CD4-positive, alpha-beta T cell (primary cell): ENCODE data around the gene EMX1. TPM values are rescaled to one million over a fixed set of nuclear protein-coding genes. Genes with fewer than 3 reads are reported as not detected.

ENCODE experiments used
- ATAC-seq: fragments of 200-7000 bp; cut with Tn5 transposase; one replicate; pipeline ENCODE4 v1.10.0; 2022; ENCODE audit warnings: mild to moderate bottlenecking; ENCODE audit not compliant: poor library complexity
- CTCF ChIA-PET: fragments of 350-600 bp; sonication (Branson Sonifier 250); formaldehyde crosslinking; loops from one replicate; lab custom pipeline; 2021; ENCODE audit warnings: antibody characterized with exemption, inconsistent platforms; lab: Charles Lee
- POLR2A ChIA-PET: fragments of 350-600 bp; sonication (Branson Sonifier 250); formaldehyde crosslinking; loops from one replicate; lab custom pipeline; 2021; ENCODE audit warnings: antibody characterized with exemption, inconsistent platforms; lab: Charles Lee
- DNase-seq, 14 experiments: peaks; one replicate each; pipeline ENCODE4 v3.0.0-alpha.2; 2013 to 2020; ENCODE audit warnings: mixed read lengths in 2 of 14
- H3K27ac ChIP-seq, 2 donors: one replicate each; pipeline versions ENCODE4 v1.5.1 to v1.7.0; 2013; ENCODE audit warnings: low read length in 2 of 2, low read depth in 1 of 2, mild to moderate bottlenecking in 1 of 2
- H3K27me3 ChIP-seq, 2 experiments: 1 replicate in 1 of 2; 2 replicates in 1 of 2; pipeline versions ENCODE4 v1.6.1 to v1.7.0; 2013; ENCODE audit warnings: low read length in 2 of 2, control low read depth in 1 of 2, mild to moderate bottlenecking in 1 of 2, moderate library complexity in 1 of 2; ENCODE audit not compliant: insufficient read depth in 2 of 2, control insufficient read depth in 1 of 2
- H3K36me3 ChIP-seq: one replicate; pipeline ENCODE4 v1.6.1; 2013; ENCODE audit warnings: low read length, control low read depth; ENCODE audit not compliant: insufficient read depth
- H3K4me1 ChIP-seq: one replicate; pipeline ENCODE4 v1.6.1; 2013; ENCODE audit warnings: low read length, control low read depth; ENCODE audit not compliant: insufficient read depth
- H3K4me3 ChIP-seq: one replicate; pipeline ENCODE4 v1.5.1; 2013; ENCODE audit warnings: mild to moderate bottlenecking, low read length, moderate library complexity
- H3K9me3 ChIP-seq, 2 experiments: 1 replicate in 1 of 2; 2 replicates in 1 of 2; pipeline versions ENCODE4 v1.6.1 to v1.7.0; 2013; ENCODE audit warnings: low read length in 2 of 2, mild to moderate bottlenecking in 2 of 2, control low read depth in 1 of 2, moderate library complexity in 1 of 2; ENCODE audit not compliant: control insufficient read depth in 1 of 2, insufficient read depth in 1 of 2
- H3K27ac Mint-ChIP-seq: one replicate; pipeline ENCODE4 v1.8.0; 2020; ENCODE audit warnings: mixed read lengths
- H3K27me3 Mint-ChIP-seq: one replicate; pipeline ENCODE4 v1.8.0; 2021; ENCODE audit warnings: mixed read lengths
- H3K36me3 Mint-ChIP-seq: one replicate; pipeline ENCODE4 v1.8.0; 2021; ENCODE audit warnings: low read depth, mixed read lengths
- H3K4me1 Mint-ChIP-seq: one replicate; pipeline ENCODE4 v1.8.0; 2021; ENCODE audit warnings: low read depth, mixed read lengths
- H3K4me3 Mint-ChIP-seq: one replicate; pipeline ENCODE4 v1.8.0; 2020; ENCODE audit warnings: mild to moderate bottlenecking, mixed read lengths
- H3K9me3 Mint-ChIP-seq: one replicate; pipeline ENCODE4 v1.8.0; 2020; ENCODE audit warnings: mixed read lengths
- CTCF ChIP-seq: fragments of 200-600 bp; IDR thresholded peaks from one replicate; pipeline ENCODE4 v1.8.0; 2022; ENCODE audit warnings: antibody characterized with exemption, mild to moderate bottlenecking
- intact Hi-C, 2 experiments: fragments of 100-400 bp; cut with DNase I in 1 of 2; cut with micrococcal nuclease in 1 of 2; formaldehyde crosslinking; loops; one replicate each; pipeline versions ENCODE4 v1.15.1 to v1.9.0; 2023 to 2025; cut with DNase I, micrococcal nuclease
- total RNA-seq, 174 experiments: library from RNA in 2 of 174; stranded (reverse) in 2 of 174; gene quantifications; one replicate each; pipeline ENCODE4 v1.2.3 and lab custom pipeline; 2021 to 2026

EMX1 gene
- total RNA-seq, 2 experiments from 2014 or later: not detected

- no peak for TF ChIP-seq CTCF
- H3K4me1 ChIP-seq: no peaks in the 10 kb centered on the region
- no peak overlapping the region for H3K4me3 ChIP-seq
- H3K36me3 ChIP-seq: no peaks in the 10 kb centered on the region
- ATAC-seq: no peak
- H3K4me1 Mint-ChIP-seq: no peaks in the 10 kb centered on the region
- peaks cover 4% of the 10 kb centered on the region for H3K27me3 Mint-ChIP-seq
- H3K27ac ChIP-seq: no peak overlapping the region
- H3K9me3 ChIP-seq: no peaks in the 10 kb centered on the region
- CTCF ChIA-PET: no interaction called here
- intact Hi-C loops: no loop called here
- no peak overlapping the region for H3K27ac Mint-ChIP-seq
- POLR2A ChIA-PET: no interaction called here
- no peaks in the 10 kb centered on the region for H3K27me3 ChIP-seq
- H3K36me3 Mint-ChIP-seq: no peaks in the 10 kb centered on the region
- H3K9me3 Mint-ChIP-seq: no peaks in the 10 kb centered on the region
- DNase-seq: no peak
- no peak overlapping the region for H3K4me3 Mint-ChIP-seq
Observed at GRCh38 chr2:72940786-72941185, 23.5 kb downstream of the EMX1 start.

DNA sequence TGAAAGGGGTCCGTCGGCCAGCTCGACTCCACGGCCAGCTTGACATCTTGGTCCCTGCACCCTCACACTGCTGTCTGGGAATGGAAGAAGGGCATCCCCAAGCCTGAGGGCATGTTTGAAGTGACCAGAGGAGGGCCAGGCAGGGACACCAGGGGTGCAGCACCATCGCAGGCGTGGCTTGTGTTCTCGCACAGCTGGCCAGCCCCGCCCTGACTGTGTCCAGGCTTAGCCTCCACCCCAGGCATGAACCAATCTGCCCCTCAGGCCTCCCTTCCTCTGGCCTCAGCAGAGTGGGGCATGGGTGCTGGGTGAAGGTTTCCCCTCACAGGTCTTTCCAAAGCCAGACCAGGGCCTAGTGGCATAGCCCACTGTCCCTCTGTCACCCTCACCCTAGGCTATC, 25.0 kb downstream of the EMX1 start:
- Mint-ChIP-seq H3K4me1 (no peaks in the 10 kb centered on the region), H3K36me3 (no peaks in the 10 kb centered on the region), H3K4me3 (no peak overlapping the region), H3K27ac (no peak overlapping the region), H3K9me3 (no peaks in the 10 kb centered on the region), H3K27me3 (no peaks in the 10 kb centered on the region)
- no peak overlapping the region for H3K27ac ChIP-seq
- TF ChIP-seq CTCF: no peak
- POLR2A ChIA-PET: no interaction called here
- CTCF ChIA-PET: no interaction called here
- DNase-seq: no peak
- ATAC-seq: no peak
- H3K27me3 ChIP-seq: no peaks in the 10 kb centered on the region
- H3K4me3 ChIP-seq: no peak overlapping the region
- no peaks in the 10 kb centered on the region for H3K36me3 ChIP-seq
- no peaks in the 10 kb centered on the region for H3K9me3 ChIP-seq
- H3K4me1 ChIP-seq: no peaks in the 10 kb centered on the region
- intact Hi-C loops: no loop called here

GRCh38 chr2:72942881-72943418, 25.6 kb downstream of the EMX1 start:
- no peaks in the 10 kb centered on the region for H3K9me3 Mint-ChIP-seq
- ATAC-seq (no peak), DNase-seq (no peak)
- intact Hi-C loops: no loop called here
- no peak overlapping the region for H3K4me3 Mint-ChIP-seq
- Histone ChIP-seq H3K4me1 (no peaks in the 10 kb centered on the region), H3K36me3 (no peaks in the 10 kb centered on the region), H3K27me3 (no peaks in the 10 kb centered on the region), H3K27ac (no peak overlapping the region), H3K9me3 (no peaks in the 10 kb centered on the region), H3K4me3 (no peak overlapping the region)
- no peaks in the 10 kb centered on the region for H3K36me3 Mint-ChIP-seq
- H3K27ac Mint-ChIP-seq: no peak overlapping the region
- ChIA-PET CTCF (no interaction called here), POLR2A (no interaction called here)
- TF ChIP-seq CTCF: no peak
- H3K4me1 Mint-ChIP-seq: no peaks in the 10 kb centered on the region
- H3K27me3 Mint-ChIP-seq: no peaks in the 10 kb centered on the region
